Activated naive CD8-positive, alpha-beta T cell (primary cell): Measurements from ENCODE around the gene NCKAP5.

Experiments used
- H3K27ac Mint-ChIP-seq: one replicate; pipeline ENCODE4 v1.8.0; 2021; ENCODE audit warnings: mixed read lengths
- H3K27me3 Mint-ChIP-seq: one replicate; pipeline ENCODE4 v1.8.0; 2021; ENCODE audit warnings: mixed read lengths
- H3K36me3 Mint-ChIP-seq: one replicate; pipeline ENCODE4 v1.8.0; 2021; ENCODE audit warnings: mixed read lengths
- H3K4me1 Mint-ChIP-seq: one replicate; pipeline ENCODE4 v1.8.0; 2021; ENCODE audit warnings: low read depth, mixed read lengths
- H3K4me3 Mint-ChIP-seq: one replicate; pipeline ENCODE4 v1.8.0; 2021; ENCODE audit warnings: mild to moderate bottlenecking, mixed read lengths
- H3K9me3 Mint-ChIP-seq: one replicate; pipeline ENCODE4 v1.8.0; 2021; ENCODE audit warnings: low read depth, mixed read lengths

Gene NCKAP5

DNA sequence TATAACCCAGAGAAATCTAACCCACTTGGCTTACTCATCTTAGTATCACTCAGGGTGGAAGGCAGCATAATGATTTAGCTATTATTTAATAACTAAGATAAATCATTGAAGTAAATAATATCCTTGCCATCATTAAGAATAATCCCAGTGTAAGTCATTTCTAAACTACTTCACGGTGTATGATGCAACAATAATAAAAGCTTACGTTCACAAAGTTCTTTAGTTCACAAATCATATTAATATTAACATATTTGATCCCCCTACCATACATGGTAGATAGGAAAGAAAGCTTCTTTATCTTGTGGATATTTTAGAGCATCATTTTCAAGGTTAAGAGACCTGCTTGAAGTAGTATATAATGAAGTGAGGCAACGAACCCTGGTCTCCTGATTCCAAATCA, 401.0 kb downstream of the NCKAP5 start:
- Mint-ChIP-seq H3K27me3 (no peaks in the 10 kb centered on the region), H3K9me3 (no peaks in the 10 kb centered on the region), H3K36me3 (no peaks in the 10 kb centered on the region), H3K4me3 (no peak overlapping the region), H3K4me1 (no peaks in the 10 kb centered on the region), H3K27ac (no peak overlapping the region)

DNA sequence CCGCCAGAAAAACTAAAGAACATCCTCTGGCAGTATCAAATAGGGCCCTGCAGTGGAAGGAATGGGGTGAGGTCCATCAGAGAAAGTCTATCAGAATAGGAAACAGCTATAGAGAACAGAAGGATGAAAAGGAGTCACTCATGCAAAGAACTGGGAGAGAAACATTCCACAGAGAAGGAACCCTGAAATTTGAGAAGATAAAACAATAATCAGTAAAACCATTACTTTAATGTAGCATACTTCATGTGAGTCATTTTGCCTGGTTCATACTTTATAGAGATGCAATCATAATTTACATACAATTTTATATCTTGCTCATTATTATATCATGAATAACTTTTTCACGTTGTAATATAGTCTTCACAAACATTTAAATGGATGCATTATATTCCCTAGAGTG, 402.2 kb downstream of the NCKAP5 start:
- Mint-ChIP-seq H3K4me1 (no peaks in the 10 kb centered on the region), H3K9me3 (no peaks in the 10 kb centered on the region), H3K36me3 (no peaks in the 10 kb centered on the region), H3K27me3 (no peaks in the 10 kb centered on the region), H3K4me3 (no peak overlapping the region), H3K27ac (no peak overlapping the region)

DNA sequence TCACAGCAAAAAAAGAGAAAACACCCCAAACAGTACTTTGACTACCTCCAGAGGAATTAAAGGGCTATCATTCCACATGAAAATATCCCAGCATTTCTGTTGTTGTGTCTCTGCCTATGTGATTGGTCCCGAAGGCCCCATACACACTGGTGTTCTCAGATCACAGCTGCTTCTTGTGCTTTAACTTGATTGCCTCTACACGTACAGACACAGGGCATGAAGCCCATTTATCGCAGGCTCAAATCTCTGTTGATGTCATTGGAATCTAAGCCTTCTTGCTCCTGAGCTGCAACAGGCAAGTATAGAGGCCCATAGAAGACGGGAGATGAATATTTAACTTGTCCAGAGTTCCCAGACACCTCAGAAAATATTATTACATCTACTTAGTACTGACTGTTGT, 405.2 kb downstream of the NCKAP5 start:
- H3K27me3 Mint-ChIP-seq, result no peaks in the 10 kb centered on the region
- no peak overlapping the region for H3K4me3 Mint-ChIP-seq

DNA sequence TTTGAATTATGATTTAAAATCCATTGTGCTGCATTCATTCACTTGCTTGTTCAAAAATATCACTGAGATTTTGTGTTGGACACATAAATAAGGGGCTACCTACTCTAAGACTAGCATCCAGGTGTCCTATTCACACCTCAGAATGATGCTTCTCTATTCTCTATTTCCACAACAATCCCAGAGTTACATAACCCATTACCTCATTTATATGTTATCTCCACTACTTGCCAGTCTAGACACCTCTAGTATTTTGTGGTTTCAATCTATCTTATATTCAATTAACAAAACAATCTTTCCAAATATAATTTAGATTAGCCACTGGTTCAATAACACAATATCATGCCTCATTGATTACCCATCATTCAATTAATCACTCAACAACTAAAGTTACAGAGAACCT, 409.8 kb downstream of the NCKAP5 start:
- H3K4me1 Mint-ChIP-seq, result no peaks in the 10 kb centered on the region
- H3K9me3 Mint-ChIP-seq, result no peaks in the 10 kb centered on the region
- no peak overlapping the region for H3K27ac Mint-ChIP-seq

More for the DNA sequence above, 405.2 kb downstream of the NCKAP5 start:
- Mint-ChIP-seq H3K27ac (no peak overlapping the region), H3K36me3 (no peaks in the 10 kb centered on the region), H3K4me1 (no peaks in the 10 kb centered on the region), H3K9me3 (no peaks in the 10 kb centered on the region)

DNA sequence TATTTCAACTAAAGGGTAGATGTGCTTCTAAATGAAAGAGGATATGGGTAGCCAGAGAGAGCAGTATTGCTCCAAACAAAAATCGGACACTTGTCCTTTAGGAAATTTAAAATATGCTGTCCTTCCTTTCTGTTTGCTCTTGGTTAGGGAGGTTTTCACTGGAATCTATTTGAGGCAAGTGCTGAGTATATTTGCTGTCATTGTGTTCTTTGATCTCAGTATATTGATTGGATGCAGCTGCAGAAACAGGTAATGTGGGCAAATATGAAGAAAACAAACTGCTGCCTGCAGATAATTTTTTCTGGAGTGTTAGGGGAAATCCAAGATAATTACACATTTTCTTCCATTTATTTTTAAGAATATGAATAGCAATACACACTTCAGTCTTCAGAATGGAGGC, 410.2 kb downstream of the NCKAP5 start:
- Mint-ChIP-seq H3K9me3 (no peaks in the 10 kb centered on the region), H3K36me3 (no peaks in the 10 kb centered on the region), H3K27ac (no peak overlapping the region), H3K4me3 (no peak overlapping the region), H3K27me3 (no peaks in the 10 kb centered on the region), H3K4me1 (no peaks in the 10 kb centered on the region)

More for the DNA sequence above, 409.8 kb downstream of the NCKAP5 start:
- Mint-ChIP-seq H3K27me3 (no peaks in the 10 kb centered on the region), H3K36me3 (no peaks in the 10 kb centered on the region), H3K4me3 (no peak overlapping the region)

DNA sequence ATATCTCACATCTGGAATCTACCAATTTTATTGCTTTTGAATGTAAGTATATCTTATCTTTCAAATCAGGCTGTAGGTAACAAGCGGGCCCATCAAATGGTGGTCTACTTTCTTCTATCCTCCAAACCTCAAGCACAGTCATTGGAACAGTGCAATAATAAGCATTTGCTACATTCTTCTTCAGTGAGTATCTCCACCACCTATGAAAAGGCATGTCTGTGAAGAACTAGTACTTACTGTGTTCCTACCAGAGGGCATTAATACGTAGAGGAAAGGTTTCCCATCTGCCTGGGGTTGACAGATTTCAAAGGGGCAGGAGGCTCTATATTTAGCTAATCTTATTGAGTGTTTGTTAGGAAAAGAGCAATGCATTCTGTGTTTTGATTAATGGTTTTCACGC, 411.1 kb downstream of the NCKAP5 start:
- H3K27me3 Mint-ChIP-seq, result no peaks in the 10 kb centered on the region
- no peak overlapping the region for H3K4me3 Mint-ChIP-seq
- no peaks in the 10 kb centered on the region for H3K4me1 Mint-ChIP-seq
- H3K27ac Mint-ChIP-seq, result no peak overlapping the region
- no peaks in the 10 kb centered on the region for H3K36me3 Mint-ChIP-seq
- no peaks in the 10 kb centered on the region for H3K9me3 Mint-ChIP-seq

DNA sequence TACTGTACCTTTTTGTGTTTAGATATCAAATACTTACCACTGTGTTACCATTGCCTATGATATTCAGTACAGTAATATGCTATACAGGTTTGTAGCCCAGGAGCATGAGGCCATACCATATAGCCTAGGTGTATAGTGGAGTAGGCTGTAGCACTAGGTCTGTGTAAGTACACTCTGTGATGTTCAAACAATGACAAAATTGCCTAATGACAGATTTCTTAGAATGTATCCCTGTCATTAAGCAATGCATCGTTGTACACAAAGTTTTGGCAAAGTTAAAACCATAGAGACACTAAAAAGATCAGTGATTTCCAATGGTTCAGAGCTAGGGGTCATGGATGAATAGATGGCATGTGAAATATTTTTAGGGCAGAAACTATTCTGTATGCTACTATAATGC, 415.5 kb downstream of the NCKAP5 start:
- Mint-ChIP-seq H3K4me3 (no peak overlapping the region), H3K4me1 (no peaks in the 10 kb centered on the region), H3K27me3 (no peaks in the 10 kb centered on the region), H3K36me3 (no peaks in the 10 kb centered on the region), H3K27ac (no peak overlapping the region), H3K9me3 (no peaks in the 10 kb centered on the region)

DNA sequence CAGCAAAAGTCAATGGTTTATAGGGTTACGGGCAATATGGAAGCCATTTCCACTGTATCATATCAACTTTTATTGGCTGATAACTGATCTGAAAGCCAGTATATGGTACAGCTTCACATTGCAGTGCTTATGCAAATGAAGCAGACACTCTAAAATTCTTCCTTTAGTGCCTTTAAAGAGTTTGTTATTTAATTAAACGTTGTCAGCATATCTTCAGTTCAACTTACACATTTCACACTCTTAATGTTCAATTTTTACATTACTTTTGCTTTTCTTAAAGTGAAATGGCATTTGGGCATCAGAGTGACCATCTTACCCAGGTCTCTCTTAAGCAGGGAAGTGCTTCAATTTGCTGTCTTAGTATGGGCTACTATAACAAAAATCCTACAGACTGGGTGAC, 420.1 kb downstream of the NCKAP5 start:
- Mint-ChIP-seq H3K27ac (no peak overlapping the region), H3K9me3 (no peaks in the 10 kb centered on the region), H3K4me3 (no peak overlapping the region), H3K4me1 (no peaks in the 10 kb centered on the region), H3K36me3 (no peaks in the 10 kb centered on the region), H3K27me3 (no peaks in the 10 kb centered on the region)

DNA sequence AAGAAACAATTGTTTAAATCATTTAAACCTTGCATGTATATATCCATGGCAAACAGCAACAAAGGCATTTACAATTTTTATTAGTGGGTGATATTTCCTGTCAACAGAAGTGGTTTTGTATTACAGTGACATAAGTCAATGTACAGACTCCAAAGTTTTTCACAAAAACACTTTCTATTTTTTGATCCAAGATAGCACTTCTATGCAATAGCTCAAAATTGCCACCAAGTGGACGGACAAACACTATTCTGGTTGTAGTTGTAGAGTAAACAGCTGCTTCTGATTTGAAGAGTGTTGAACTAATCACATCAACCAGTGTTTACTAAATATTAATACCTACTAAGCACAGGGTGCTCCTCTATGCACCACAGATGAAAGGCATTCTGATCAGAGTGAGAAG, 421.4 kb downstream of the NCKAP5 start:
- Mint-ChIP-seq H3K4me1 (no peaks in the 10 kb centered on the region), H3K36me3 (no peaks in the 10 kb centered on the region), H3K4me3 (no peak overlapping the region), H3K27me3 (no peaks in the 10 kb centered on the region), H3K27ac (no peak overlapping the region), H3K9me3 (no peaks in the 10 kb centered on the region)

DNA sequence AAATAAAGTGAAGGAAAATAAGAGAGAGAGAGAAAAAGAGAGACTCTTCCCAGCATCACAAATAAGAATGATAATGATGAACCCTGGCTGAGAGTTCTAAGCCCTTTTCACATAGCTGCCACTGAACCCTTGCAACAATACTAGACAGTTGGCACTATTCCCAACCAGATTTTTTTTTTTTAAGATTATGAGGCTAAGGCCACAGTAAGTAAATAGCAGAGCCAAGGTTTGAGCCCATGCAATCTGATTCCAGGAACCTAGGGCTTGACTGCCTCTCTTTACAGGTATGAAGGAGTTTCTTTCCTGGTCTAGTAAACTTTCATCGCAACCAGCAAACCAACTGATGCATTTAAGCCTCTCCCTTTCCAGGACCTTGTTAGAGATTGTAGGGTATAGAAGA, 424.6 kb downstream of the NCKAP5 start:
- H3K4me3 Mint-ChIP-seq, result no peak overlapping the region
- no peaks in the 10 kb centered on the region for H3K27me3 Mint-ChIP-seq
- H3K4me1 Mint-ChIP-seq, result no peaks in the 10 kb centered on the region
- no peaks in the 10 kb centered on the region for H3K36me3 Mint-ChIP-seq
- no peak overlapping the region for H3K27ac Mint-ChIP-seq
- H3K9me3 Mint-ChIP-seq, result no peaks in the 10 kb centered on the region

DNA sequence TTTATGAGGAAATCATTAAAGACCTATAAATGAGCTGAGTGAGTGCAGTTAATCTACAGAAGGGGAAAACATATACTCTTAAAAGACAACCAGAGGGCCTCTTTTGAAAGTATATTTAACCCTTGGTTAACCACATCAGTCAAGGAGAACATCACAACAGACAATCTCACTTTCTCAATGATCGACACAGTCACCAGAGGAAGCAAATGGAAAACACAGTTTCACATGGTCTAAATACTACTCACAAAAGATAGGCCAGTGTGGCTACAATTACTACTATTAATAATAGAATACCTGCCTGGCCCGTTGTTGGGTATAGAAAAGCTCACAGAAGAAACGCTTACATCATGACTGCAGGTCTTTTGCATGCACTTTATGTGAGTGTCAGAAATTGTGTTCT, 426.2 kb downstream of the NCKAP5 start:
- Mint-ChIP-seq H3K27me3 (no peaks in the 10 kb centered on the region), H3K4me1 (no peaks in the 10 kb centered on the region), H3K4me3 (no peak overlapping the region), H3K9me3 (no peaks in the 10 kb centered on the region), H3K27ac (no peak overlapping the region), H3K36me3 (no peaks in the 10 kb centered on the region)

DNA sequence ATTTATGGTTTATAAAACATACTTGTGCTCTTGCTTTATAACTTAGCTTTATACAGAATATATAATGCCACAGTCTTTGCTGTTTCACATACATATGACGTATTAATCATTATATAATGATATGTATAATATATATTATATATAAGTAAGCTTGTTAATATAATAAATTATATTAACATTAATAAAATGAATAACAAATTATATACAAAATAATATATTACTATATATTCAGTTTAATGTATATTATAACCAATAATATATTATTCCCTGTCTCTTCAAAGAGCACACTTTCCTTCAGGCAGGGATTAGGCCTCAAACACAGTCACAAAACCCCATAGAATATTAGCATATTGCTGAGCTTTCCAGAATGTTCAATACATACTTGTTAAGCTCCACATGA, 427.6 kb downstream of the NCKAP5 start:
- H3K4me3 Mint-ChIP-seq, result no peak overlapping the region
- no peaks in the 10 kb centered on the region for H3K9me3 Mint-ChIP-seq
- no peaks in the 10 kb centered on the region for H3K27me3 Mint-ChIP-seq
- H3K4me1 Mint-ChIP-seq, result no peaks in the 10 kb centered on the region
- H3K27ac Mint-ChIP-seq, result no peak overlapping the region
- H3K36me3 Mint-ChIP-seq, result no peaks in the 10 kb centered on the region

DNA sequence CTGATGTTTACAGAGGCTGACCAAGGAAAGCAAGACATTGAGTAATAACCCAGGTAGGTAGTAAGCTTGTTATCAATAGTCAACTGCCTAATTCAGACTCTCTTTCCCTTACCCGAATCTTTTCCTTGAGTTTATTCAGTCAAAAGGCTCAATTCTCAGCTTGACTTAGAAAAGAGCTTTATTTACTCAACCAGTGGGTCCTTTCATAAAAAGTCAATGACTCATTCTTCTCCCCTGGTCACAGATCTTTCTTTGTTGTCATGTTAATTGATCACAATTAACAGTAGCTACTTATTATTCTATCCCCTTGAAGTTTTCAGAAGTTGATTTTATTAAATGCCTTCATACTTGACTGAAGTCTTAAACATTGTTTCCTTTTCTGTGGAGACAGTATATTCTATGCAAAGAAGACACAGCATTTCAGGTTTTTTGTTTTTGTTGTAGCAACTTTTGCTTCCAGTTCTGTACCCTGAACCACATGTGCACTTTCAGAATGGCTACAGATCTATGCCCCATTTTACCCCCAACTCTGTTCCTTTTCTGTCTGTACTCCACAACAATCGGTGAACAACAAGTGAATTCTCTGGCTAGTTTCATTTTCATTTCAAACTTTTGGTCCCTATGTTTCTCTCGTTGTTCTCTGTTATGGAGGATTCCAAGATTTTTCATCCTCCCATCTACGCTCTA, 428.3 kb downstream of the NCKAP5 start:
- H3K9me3 Mint-ChIP-seq, result no peaks in the 10 kb centered on the region
- H3K36me3 Mint-ChIP-seq, result no peaks in the 10 kb centered on the region
- H3K27me3 Mint-ChIP-seq, result no peaks in the 10 kb centered on the region
- H3K4me1 Mint-ChIP-seq, result no peaks in the 10 kb centered on the region
- H3K4me3 Mint-ChIP-seq, result no peak overlapping the region
- no peak overlapping the region for H3K27ac Mint-ChIP-seq

DNA sequence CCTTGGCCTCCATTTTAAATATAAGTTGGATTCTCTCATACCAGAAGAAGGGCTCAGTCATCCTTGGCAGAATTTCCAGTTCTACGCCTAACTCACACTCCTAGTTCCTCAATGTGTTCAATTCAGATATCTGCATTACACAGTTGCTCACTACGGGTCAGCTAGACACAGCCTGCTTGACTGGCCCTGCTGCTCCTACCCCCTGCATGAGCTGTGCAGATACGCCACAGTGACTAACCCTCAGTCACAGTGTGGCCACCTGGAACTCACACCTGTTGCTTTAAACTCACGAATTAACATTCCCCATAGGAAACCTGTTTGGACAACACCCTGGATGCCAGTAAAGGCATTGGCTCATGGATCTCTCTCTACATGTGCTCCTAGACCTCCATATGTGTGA, 429.6 kb downstream of the NCKAP5 start:
- no peak overlapping the region for H3K27ac Mint-ChIP-seq
- no peak overlapping the region for H3K4me3 Mint-ChIP-seq
- no peaks in the 10 kb centered on the region for H3K36me3 Mint-ChIP-seq
- H3K27me3 Mint-ChIP-seq, result no peaks in the 10 kb centered on the region
- H3K4me1 Mint-ChIP-seq, result no peaks in the 10 kb centered on the region
- H3K9me3 Mint-ChIP-seq, result no peaks in the 10 kb centered on the region

DNA sequence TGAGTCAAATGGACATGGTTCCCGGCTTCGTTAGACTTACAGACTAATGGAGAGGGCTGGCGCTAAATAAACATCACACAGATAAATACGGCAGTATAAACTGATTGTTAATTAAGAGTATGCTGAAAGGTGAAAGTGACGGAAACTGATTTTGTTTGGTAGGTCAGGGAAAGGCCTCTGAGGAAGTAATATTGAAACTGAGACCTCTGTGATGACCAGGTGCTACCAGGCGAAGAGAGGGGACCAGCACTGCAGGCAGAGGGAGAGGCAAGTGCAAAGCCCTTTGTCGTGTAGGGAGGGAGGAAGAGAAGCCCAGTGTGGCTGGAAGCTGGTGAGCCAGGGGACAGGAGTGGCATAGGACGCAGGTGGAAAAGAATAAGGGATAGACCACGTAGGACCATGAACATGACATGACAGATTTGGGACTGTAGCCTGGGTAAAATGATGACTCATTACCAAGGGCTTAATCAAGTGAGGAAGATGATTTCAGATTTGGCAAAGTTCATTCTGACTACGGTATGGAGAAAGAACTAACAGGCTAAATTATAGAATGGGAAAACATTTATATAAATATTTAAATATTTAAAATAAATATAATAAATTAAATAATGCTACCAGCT, 433.1 kb downstream of the NCKAP5 start:
- Mint-ChIP-seq H3K9me3 (peaks cover 4% of the 10 kb centered on the region), H3K4me3 (no peak overlapping the region), H3K27me3 (no peaks in the 10 kb centered on the region)

More for the DNA sequence above, 433.1 kb downstream of the NCKAP5 start:
- no peaks in the 10 kb centered on the region for H3K4me1 Mint-ChIP-seq
- no peaks in the 10 kb centered on the region for H3K36me3 Mint-ChIP-seq
- no peak overlapping the region for H3K27ac Mint-ChIP-seq
